GM18502 (cell line): ENCODE measurements around the gene CORO7.
A peak's percentile ranks its signal among the peaks of the same experiment; 100 is the strongest.

ENCODE experiments used
- ATAC-seq: cut with Tn5 transposase; IDR thresholded peaks from one replicate; pipeline ENCODE4 v1.9.1; 2021; ENCODE audit warnings: mild to moderate bottlenecking; ENCODE audit not compliant: unreplicated experiment, poor library complexity

Gene CORO7

DNA sequence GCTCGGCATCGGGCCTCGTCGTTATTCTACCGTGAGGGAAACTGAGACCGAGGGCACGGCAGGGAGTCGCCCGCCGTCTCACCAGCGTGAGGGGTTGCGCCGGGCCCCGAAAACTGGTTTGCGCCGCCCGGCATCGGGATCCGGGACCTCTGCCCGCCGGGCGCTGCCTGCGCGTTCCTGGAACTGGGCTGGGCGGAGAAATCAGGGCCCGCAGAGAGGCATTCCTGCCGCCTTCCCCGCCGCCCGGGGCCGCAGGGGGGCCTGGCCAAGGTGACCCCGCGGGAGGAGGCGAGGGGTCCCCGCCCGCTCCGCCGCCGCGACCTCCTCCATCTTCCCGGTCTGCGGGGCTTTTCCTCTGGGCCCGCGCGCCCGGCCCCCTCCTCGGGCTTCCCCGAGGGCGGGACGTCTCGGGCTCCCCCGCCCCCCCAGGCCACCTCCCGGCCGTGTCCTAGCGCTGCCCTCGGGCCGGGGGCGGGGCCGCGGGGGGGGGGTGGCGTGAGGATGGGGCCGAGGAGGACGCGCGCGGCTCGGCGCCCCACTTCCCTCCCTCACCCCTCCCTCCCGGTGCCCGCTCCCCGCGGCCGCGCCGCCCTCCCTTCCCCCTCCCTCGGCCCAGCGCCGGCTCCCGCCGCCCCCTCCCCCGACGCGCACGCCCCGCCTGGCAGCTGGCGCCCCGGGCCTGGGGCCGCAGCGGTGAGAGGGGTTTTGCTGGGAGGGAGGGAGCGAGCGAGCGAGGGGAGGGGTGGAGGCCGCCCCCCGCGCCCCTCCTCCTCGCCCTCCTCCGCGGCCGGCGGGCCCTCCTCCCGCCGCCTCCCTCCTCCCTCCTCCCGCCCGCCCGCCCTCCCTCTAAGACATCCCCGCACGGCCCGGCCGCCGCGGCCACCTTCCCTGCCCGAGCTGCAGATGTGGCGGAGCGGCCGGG lies 100.9 kb downstream of the CORO7 start, which contains the start of gene GLIS2:
GLIS2 (plus strand) TSS at position 882 of the 922 bp plus-strand sequence. CDS start 16,214 bp downstream, outside the sequence.
- no peak for ATAC-seq

GRCh38 chr16:4314532-4315185 lies 101.7 kb downstream of the CORO7 start:
- no peak for ATAC-seq

DNA sequence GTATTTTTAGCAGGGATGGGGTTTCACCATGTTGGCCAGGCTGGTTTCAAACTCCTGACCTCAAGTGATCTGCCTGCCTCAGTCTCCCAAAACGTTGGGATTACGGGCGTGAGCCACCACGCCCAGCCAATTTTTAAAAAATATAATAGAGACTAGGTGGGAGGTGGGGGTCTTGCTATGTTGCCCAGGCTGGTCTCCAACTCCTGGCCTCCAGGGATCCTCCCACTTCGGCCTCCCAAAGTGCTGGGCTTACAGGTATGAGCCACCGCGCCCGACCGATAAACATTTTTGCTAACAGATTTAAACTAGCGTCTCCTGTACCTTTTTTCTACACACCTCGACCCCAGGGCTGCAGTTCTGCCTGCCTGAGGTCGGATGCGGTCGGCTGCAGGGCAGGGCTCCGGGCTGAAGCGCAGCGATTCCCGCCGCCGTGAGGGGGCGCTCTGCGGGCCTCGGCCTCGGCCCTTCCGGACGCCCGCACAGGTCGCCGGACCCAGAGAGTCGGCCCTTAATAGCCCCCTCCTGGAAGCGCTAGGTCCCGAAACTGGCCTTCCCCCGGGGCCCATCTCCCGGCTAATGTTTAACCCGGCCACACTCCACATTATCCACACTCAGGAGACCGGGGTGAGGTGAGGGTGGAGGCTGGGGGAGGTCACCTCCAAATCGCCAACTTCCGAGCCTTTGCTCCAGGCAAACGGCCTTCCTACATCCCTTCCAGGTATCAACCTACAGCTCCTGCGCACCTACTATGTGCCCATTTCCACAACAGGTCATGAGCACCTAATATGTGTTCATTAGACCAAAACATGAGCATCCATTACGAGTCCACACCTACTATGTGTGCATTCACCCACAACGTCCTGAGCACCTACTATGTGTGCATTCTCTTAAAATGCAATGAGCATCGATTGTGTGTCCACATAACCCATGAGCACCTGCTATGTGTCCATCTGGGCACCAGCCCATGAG lies 102.5 kb downstream of the CORO7 start:
- ATAC-seq, result no peak

DNA sequence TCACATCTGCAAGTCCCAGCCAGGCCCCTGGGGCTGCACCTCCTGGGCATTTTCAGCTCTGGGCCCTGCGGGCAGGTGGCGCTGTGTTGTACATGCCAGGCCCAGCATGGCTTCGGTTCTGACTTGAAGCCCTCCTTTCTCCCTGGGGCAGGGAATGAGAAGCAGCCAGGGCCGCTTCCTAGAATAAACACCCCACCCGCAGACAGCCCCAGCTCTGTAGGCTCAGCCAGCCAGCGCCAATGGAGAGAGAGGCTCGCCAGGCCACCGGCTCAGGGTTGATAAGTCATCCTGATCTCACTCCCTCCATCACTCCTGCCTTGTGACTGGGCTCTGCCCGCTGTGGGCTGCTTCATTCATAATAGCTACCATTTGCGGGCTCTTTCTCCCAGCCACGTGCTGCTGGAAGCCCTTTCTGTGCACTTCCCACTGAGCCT lies 106.5 kb downstream of the CORO7 start:
- ATAC-seq, result no peak

GRCh38 chr16:4309102-4309832 lies 107.1 kb downstream of the CORO7 start:
- ATAC-seq, result no peak

- ATAC-seq, result peak; percentile 83
Measured at GRCh38 chr16:4307215-4308037, 109.0 kb downstream of the CORO7 start.

- ATAC-seq, result no peak
Measured at GRCh38 chr16:4306470-4307214, 109.8 kb downstream of the CORO7 start.
